Ishikawa (cell line): ENCODE measurements around the gene TMEM30A.

Experiments used
- CEBPB ChIP-seq: IDR thresholded peaks from 2 replicates; pipeline ENCODE4 v1.6.1; 2012
- EGR1 ChIP-seq: IDR thresholded peaks from 2 replicates; pipeline ENCODE4 v1.6.1; 2012
- MAX ChIP-seq: IDR thresholded peaks from 2 replicates; pipeline ENCODE4 v1.6.1; 2012
- NFIC ChIP-seq: IDR thresholded peaks from 2 replicates; pipeline ENCODE4 v1.6.1; 2012
- TAF1 ChIP-seq: IDR thresholded peaks from 2 replicates; pipeline ENCODE4 v1.6.1; 2012; ENCODE audit warnings: low read depth, mild to moderate bottlenecking
- TCF12 ChIP-seq: IDR thresholded peaks from 2 replicates; pipeline ENCODE4 v1.6.1; 2012; ENCODE audit warnings: low read depth
- YY1 ChIP-seq: IDR thresholded peaks from 2 replicates; pipeline ENCODE4 v1.6.1; 2012; ENCODE audit warnings: low read depth
- TF ChIP-seq, protein P1 (sequence below): IDR thresholded peaks from 2 replicates; pipeline ENCODE4 v1.6.1; 2012

GRCh38 chr6:75287424-75287823 is 2.8 kb upstream of the TMEM30A start:
- no peak for TF ChIP-seq TAF1
- TF ChIP-seq TCF12 = no peak
- TF ChIP-seq, protein P1, sequence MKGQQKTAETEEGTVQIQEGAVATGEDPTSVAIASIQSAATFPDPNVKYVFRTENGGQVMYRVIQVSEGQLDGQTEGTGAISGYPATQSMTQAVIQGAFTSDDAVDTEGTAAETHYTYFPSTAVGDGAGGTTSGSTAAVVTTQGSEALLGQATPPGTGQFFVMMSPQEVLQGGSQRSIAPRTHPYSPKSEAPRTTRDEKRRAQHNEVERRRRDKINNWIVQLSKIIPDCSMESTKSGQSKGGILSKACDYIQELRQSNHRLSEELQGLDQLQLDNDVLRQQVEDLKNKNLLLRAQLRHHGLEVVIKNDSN = no peak
- no peak for TF ChIP-seq CEBPB
- TF ChIP-seq EGR1 = no peak
- TF ChIP-seq YY1 = no peak
- TF ChIP-seq NFIC = no peak
- no peak for TF ChIP-seq MAX
